ENCODE results near the gene CYB5A.

- TF ChIP-seq EP300 (IDR thresholded peaks at IDR 0.05; ENCODE audit: low read depth): no peak
- TF ChIP-seq CTCF (IDR thresholded peaks at IDR 0.05): no peak
These were observed 57.8 kb downstream of the CYB5A start for GRCh38 chr18:74233933-74234325.
